Measurements from ENCODE around the gene CEP41.

DNA sequence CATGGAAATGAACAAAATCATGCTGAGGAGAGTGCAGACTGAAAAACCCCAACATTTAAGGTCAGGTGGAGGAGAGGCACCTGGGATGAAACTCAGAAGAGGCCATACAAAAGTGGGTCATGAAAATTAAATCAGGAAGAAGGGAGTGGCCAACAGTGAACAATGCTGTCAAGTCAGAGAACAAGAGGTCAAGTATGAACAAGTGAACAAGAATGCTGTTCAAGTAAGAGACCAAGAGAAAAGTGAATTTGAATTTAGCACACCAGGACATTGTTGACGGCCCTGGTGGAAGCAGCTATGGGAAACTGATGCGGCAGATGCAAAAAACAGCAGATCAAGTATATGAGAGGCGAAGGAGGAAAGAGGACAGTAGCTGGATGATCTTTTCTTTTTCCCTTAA lies 7.9 kb downstream of the CEP41 start:
- TF ChIP-seq, protein P1, sequence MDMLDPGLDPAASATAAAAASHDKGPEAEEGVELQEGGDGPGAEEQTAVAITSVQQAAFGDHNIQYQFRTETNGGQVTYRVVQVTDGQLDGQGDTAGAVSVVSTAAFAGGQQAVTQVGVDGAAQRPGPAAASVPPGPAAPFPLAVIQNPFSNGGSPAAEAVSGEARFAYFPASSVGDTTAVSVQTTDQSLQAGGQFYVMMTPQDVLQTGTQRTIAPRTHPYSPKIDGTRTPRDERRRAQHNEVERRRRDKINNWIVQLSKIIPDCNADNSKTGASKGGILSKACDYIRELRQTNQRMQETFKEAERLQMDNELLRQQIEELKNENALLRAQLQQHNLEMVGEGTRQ (CRISPR knock-in tag; IDR thresholded peaks at IDR 0.05) = no peak
- TF ChIP-seq FOXJ3 (CRISPR knock-in tag; IDR thresholded peaks at IDR 0.05; ENCODE audit: borderline replicate concordance) = no peak
- no peak for TF ChIP-seq ELF4 (CRISPR knock-in tag; IDR thresholded peaks at IDR 0.05; ENCODE audit: low read depth)
- TF ChIP-seq, protein P2, sequence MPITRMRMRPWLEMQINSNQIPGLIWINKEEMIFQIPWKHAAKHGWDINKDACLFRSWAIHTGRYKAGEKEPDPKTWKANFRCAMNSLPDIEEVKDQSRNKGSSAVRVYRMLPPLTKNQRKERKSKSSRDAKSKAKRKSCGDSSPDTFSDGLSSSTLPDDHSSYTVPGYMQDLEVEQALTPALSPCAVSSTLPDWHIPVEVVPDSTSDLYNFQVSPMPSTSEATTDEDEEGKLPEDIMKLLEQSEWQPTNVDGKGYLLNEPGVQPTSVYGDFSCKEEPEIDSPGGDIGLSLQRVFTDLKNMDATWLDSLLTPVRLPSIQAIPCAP (CRISPR knock-in tag; IDR thresholded peaks at IDR 0.05) = no peak
